SKM-1 treated with dmso at 0.1 percent for 144 hours (cell line): ENCODE results near the gene CFAP119.
"Not testable (repeated sequence)": the region's sequence is repeated elsewhere in the genome, so short reads cannot be mapped to it uniquely, and the experiment has no call there.

Source experiments
- DNase-seq: peaks from one replicate; lab custom pipeline; 2025; ENCODE audit not compliant: unreplicated experiment; lab: John Stamatoyannopoulos, UW

Gene CFAP119

GRCh38 chr16:30761928-30762902 lies at the start of gene CFAP119, which contains the start of gene RNF40:
Gene CFAP119, minus strand, starts transcription at chr16:30762062. Its CDS starts 314 bp downstream, at chr16:30761748.
Gene RNF40, plus strand, starts transcription at chr16:30762322. Its CDS starts 224 bp downstream, at chr16:30762546.
- peak; percentile 98 for DNase-seq

GRCh38 chr16:30809675-30810074 lies 47.8 kb upstream of the CFAP119 start:
- not testable (repeated sequence) for DNase-seq

- not testable (repeated sequence) for DNase-seq
Measured at GRCh38 chr16:30808890-30809426, 47.1 kb upstream of the CFAP119 start.

DNA sequence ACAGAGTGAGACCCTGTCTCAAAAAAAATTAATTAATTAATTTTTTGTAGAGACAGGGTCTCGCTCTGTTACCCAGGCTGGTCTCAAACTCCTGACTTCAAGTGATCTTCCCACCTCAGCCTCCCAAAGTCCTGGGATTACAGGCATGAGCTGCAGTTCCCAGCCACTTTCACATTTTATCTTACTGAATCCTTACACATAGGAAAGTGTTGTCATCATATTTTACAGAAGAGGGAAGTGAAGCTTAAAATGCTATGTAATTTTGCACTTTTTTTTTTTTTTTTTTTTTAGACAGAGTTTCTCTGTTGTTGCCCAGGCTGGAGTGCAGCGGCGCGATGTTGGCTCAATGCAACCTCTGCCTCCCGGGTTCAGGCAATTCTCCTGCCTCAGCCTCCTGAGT lies 46.3 kb upstream of the CFAP119 start:
- peak; percentile 52 for DNase-seq

DNA sequence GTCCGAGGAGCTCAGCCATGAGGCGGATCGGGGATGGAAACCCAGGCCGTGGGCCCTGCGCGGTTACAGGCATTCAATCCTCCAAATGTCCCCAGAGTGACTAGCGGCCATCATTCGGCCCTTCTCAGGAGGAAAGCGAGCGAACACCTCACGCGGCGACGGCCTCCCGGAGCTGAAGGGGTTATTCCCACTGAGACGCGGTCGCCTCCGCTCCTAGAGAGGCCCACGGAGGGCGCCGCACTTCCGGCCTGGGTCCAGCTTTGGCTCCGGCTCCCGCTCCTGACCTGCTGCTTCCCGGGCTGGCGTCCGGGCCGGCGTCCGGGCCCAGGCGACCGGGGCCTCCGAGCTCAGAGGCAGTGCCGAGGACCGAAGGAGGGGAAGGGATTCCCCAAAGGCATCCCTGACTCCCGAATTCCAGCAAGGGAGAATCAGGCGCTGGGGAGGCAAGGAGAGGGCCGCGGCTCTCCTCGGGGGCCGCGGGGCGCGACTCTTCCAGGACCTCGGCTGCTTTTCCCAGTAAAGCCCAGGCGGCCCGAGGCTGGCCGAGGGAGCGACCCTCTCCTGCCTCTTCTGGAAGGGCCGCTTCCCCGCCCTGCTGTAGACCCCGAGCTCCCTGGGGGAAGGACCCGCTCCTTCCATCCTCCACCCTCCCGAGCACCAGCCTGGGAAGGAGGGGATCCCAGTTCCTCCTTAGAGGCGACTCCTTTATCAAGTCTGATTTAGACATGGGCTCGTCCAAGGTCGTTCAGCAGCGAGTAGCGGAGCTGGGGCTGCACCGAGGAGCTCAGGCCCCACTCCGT lies 43.7 kb upstream of the CFAP119 start:
- peak; percentile 26 for DNase-seq

DNA sequence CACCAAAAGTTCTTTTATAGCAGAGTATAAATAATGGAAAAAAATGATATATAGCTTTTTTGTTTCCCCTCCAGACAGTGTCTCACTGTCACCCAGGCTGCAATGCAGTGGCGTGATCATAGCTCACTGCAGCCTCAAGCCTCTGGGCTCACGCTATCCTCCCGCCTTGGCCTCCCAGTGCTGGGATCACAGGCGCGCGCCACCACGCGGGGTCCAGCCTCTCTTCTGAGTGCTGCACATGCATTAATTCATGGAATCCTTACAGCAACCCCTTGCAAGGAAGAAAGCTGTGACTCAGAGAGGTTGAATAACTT lies 43.2 kb upstream of the CFAP119 start:
- DNase-seq: no peak

DNA sequence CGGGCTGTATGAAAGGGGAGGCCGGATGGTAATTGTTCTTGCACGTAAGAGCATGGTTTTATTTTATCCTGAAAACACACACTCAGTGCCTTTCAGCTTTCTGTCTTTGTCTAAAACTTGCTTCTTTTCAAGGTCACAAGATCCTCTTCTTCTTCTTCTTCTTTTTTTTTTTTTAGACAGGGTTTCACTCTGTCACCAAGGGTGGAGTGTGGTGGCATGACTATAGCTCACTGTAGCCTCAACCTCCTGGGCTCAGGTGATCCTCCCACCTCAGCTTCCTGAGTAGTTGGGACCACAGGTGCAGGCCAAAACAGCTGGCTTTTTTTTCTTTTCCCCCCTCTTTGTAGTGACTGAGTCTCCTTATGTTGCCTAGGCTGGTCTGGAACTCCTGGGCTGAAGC lies 41.1 kb upstream of the CFAP119 start:
- no peak for DNase-seq

- DNase-seq: no peak
Measured at GRCh38 chr16:30797670-30798309, 35.9 kb upstream of the CFAP119 start.

DNA sequence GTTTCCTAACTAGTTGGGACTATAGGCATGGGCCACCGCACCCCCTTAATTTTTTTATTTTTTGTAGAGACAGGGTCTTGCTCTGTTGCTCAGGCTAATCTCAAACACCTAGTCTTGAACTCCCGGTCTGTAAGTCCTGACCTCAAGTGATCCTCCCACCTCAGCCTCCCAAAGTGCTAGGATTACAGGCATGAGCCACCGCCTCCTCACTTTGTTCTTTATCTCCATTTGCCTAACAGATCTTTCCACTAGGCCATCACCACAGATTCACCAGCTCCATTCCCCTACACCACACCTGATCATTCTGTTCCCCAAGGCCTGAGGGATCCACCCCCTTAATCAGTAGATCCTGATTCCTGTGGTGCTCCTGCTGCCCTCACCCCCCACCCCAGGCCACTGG lies 32.8 kb upstream of the CFAP119 start:
- no peak for DNase-seq

DNA sequence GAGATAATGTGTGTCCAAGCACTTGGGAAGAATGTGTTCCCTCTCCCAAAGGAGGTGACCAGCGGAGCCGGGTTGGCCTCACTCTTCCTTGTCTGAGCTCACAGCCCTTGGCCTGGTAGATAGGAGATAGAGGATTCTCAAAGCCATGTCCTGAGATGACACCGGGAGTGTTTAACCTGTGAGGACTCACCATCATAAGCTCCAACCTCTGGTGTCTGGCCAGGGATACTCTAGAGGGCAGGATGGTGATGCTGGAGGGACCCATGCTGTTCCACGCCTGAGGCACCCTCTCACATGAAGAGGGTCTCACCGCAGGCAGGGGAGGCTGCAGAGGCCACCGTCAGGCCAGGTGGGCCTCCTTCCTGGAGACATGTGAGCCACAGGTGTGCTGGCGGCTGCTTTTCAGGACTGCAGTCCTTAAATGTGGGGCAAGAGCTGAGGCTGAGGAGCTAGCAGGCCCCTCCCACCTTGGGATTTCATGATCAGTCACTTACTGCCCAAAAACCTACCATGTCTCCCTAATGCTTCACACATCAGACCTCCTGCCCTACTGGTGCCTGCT lies 31.7 kb upstream of the CFAP119 start:
- DNase-seq: no peak

- no peak for DNase-seq
Measured at GRCh38 chr16:30787613-30788378, 25.9 kb upstream of the CFAP119 start.

- DNase-seq: no peak
Measured at GRCh38 chr16:30786936-30787612, 25.2 kb upstream of the CFAP119 start, which contains the start of gene ZNF629. Gene ZNF629, minus strand, starts transcription at chr16:30787205. Its CDS starts 2,723 bp downstream, at chr16:30784482.

GRCh38 chr16:30786115-30786935 lies 24.5 kb upstream of the CFAP119 start:
- DNase-seq: no peak

DNA sequence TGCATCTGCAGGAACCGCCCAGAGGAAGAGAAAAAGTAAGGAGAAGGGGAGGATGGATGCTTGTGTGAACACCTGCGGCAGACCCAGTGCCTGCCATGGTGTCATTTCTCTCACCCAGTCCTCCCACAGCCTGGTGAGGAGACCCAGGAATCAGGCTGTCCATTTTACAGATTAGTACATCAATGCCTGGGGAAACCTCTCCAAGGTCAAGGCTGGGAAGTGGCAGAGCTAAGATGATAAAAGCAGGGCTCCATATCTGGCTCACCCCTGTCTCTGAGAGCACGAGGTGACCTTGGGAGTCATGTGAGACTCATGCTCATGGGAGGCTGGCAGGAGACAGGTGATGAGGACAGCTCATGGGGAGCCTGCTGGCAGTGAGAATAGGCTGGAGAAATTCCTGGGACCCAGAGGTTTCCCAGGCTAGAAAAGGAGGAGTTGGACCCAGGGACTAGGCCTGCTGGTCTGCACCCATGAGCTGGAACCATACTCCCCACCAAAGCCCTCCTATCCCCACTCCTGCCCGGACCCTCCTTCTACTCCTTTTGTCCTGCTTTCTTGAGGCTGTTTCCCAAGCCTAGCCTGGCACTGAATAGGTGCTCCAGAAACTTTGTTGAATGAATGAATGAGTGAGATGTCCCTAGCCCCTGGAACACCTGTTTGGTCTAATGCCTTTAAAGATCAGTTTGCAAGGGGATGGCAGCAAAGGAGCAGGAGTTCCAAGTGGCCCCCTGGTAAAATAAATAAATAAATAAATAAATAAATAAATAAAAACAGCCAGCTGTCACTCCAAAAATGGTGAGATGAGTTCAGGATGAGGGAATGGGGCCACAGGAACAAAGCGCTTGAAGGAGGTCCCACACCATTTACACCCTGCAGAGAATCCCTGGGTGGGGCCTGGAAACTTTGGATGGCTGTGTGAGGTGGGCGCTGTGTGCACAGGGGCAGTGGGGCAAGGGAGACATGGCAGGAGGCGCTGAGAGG lies 23.6 kb upstream of the CFAP119 start:
- DNase-seq: no peak

DNA sequence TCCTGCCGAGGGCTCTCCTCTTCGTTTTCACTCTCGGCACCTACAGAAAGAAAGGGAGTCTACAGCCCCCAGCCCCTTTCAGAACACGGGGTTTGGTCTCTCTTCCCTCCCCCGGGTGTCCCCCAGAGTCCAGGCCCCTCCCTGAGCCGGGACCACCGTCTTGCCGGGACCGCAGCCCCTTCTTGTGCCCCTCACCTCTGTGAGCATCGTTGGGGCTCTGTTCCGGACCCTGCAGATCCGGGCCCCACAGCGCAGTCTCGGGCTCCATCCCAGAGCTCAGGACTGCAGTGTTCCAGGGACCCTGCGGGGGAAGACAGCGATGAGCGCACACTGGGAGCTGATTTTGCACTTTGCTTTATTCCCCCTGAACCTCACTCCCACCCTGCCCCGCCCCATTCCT lies 22.4 kb upstream of the CFAP119 start:
- no peak for DNase-seq

GRCh38 chr16:30783280-30784109 lies 21.6 kb upstream of the CFAP119 start:
- no peak for DNase-seq
